ENCODE measurements around the gene NELFB. TPM values are rescaled to one million over a fixed set of nuclear protein-coding genes. Genes with fewer than 3 reads are reported as not detected.

The NELFB gene
- total and polyA plus RNA-seq, 9 of the 15 experiments (the other 6 are each of a cell fraction or from before 2014, with no cell fraction given), result 0.24 to 84.0 (median 29.7) TPM

DNA sequence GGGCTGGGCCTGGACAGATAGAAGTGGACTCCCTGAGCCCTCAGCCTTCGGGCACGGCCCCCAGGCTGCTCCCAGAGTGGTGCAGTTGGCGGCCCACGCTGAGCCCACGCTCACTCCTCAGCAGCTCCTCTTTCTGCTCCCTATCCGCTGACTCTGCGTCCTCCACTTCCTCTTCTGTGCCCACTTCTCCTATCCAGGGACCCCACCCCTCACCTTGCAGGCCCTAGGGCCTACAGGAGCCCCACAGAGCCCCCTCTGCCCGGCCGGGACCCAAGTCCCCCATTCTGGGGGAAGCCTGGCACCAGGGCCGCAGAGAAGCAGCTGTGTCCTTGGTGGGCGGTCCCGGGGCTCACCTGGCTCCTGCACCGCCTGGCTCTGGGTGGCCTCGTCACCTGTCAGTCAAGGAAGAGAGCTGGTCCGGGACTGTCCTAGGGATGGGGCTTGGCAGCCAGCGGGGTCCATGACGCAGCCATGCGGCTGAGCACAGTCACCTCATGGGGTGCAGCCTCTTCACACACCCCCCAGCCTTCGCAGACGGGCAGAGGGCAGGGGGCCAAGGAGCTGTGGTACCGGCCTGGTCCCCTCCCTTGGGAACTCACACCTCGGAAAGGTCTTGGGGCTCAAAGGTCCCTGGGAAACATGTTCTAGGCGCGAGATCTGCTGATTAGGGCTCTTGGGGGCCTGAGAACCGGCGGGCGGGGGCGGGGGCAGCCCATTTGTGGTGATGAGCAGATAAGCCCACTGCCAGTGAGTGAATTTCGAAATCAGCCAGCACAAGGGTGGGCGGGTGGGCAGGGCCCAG is 52.3 kb downstream of the NELFB start (continued):
- TF ChIP-seq, protein P1, sequence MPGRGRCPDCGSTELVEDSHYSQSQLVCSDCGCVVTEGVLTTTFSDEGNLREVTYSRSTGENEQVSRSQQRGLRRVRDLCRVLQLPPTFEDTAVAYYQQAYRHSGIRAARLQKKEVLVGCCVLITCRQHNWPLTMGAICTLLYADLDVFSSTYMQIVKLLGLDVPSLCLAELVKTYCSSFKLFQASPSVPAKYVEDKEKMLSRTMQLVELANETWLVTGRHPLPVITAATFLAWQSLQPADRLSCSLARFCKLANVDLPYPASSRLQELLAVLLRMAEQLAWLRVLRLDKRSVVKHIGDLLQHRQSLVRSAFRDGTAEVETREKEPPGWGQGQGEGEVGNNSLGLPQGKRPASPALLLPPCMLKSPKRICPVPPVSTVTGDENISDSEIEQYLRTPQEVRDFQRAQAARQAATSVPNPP (IDR thresholded peaks at IDR 0.05; ENCODE audit: borderline replicate concordance, insufficient read depth, insufficient read length), result no peak
- peak; percentile 87 for TF ChIP-seq SPI1 (IDR thresholded peaks at IDR 0.05; ENCODE audit: borderline replicate concordance, low read depth, low read length)
- TF ChIP-seq CREB1 (IDR thresholded peaks at IDR 0.05), result no peak
- TF ChIP-seq CREB1 (CRISPR knock-in tag; IDR thresholded peaks at IDR 0.05), result no peak
- peak; percentile 4 for TF ChIP-seq NFYB (IDR thresholded peaks at IDR 0.05; ENCODE audit: extremely low read depth, insufficient read length)
- TF ChIP-seq, protein P2, sequence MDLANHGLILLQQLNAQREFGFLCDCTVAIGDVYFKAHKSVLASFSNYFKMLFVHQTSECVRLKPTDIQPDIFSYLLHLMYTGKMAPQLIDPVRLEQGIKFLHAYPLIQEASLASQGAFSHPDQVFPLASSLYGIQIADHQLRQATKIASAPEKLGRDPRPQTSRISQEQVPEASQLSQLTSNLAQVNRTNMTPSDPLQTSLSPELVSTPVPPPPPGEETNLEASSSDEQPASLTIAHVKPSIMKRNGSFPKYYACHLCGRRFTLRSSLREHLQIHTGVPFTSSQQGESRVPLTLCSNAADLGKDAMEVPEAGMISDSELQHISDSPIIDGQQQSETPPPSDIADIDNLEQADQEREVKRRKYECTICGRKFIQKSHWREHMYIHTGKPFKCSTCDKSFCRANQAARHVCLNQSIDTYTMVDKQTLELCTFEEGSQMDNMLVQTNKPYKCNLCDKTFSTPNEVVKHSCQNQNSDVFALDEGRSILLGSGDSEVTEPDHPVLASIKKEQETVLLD (IDR thresholded peaks at IDR 0.05), result no peak
- TF ChIP-seq KAT7 (CRISPR knock-in tag; IDR thresholded peaks at IDR 0.05; ENCODE audit: borderline replicate concordance), result no peak
- TF ChIP-seq, protein P3, sequence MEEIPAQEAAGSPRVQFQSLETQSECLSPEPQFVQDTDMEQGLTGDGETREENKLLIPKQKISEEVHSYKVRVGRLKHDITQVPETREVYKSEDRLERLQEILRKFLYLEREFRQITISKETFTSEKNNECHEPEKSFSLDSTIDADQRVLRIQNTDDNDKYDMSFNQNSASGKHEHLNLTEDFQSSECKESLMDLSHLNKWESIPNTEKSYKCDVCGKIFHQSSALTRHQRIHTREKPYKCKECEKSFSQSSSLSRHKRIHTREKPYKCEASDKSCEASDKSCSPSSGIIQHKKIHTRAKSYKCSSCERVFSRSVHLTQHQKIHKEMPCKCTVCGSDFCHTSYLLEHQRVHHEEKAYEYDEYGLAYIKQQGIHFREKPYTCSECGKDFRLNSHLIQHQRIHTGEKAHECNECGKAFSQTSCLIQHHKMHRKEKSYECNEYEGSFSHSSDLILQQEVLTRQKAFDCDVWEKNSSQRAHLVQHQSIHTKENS (CRISPR knock-in tag; IDR thresholded peaks at IDR 0.05), result no peak
- 0 out of 2 replicates have a peak, but pooled peaks have one; percentile 37 for TF ChIP-seq EGR1 (conservative IDR thresholded peaks at IDR 0.05)
- TF ChIP-seq, protein P4, sequence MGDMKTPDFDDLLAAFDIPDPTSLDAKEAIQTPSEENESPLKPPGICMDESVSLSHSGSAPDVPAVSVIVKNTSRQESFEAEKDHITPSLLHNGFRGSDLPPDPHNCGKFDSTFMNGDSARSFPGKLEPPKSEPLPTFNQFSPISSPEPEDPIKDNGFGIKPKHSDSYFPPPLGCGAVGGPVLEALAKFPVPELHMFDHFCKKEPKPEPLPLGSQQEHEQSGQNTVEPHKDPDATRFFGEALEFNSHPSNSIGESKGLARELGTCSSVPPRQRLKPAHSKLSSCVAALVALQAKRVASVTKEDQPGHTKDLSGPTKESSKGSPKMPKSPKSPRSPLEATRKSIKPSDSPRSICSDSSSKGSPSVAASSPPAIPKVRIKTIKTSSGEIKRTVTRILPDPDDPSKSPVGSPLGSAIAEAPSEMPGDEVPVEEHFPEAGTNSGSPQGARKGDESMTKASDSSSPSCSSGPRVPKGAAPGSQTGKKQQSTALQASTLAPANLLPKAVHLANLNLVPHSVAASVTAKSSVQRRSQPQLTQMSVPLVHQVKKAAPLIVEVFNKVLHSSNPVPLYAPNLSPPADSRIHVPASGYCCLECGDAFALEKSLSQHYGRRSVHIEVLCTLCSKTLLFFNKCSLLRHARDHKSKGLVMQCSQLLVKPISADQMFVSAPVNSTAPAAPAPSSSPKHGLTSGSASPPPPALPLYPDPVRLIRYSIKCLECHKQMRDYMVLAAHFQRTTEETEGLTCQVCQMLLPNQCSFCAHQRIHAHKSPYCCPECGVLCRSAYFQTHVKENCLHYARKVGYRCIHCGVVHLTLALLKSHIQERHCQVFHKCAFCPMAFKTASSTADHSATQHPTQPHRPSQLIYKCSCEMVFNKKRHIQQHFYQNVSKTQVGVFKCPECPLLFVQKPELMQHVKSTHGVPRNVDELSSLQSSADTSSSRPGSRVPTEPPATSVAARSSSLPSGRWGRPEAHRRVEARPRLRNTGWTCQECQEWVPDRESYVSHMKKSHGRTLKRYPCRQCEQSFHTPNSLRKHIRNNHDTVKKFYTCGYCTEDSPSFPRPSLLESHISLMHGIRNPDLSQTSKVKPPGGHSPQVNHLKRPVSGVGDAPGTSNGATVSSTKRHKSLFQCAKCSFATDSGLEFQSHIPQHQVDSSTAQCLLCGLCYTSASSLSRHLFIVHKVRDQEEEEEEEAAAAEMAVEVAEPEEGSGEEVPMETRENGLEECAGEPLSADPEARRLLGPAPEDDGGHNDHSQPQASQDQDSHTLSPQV (IDR thresholded peaks at IDR 0.05), result no peak
- TF ChIP-seq MCM2 (IDR thresholded peaks at IDR 0.05; ENCODE audit: low read depth), result no peak
- TF ChIP-seq ARID2 (IDR thresholded peaks at IDR 0.05), result no peak
- TF ChIP-seq ZNF445 (CRISPR knock-in tag; IDR thresholded peaks at IDR 0.05; ENCODE audit: low read depth), result no peak
- TF ChIP-seq CHD1 (IDR thresholded peaks at IDR 0.05; ENCODE audit: low read length), result no peak
- TF ChIP-seq, protein P5, sequence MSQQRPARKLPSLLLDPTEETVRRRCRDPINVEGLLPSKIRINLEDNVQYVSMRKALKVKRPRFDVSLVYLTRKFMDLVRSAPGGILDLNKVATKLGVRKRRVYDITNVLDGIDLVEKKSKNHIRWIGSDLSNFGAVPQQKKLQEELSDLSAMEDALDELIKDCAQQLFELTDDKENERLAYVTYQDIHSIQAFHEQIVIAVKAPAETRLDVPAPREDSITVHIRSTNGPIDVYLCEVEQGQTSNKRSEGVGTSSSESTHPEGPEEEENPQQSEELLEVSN (IDR thresholded peaks at IDR 0.05; ENCODE audit: borderline replicate concordance in 1 of 2, extremely low read depth in 1 of 2, insufficient read depth in 1 of 2, insufficient read length in 1 of 2, low read depth in 1 of 2, low read length in 1 of 2, poor library complexity in 1 of 2, severe bottlenecking in 1 of 2), result peak in 1 of 2 experiments; percentile 27
- TF ChIP-seq RBM17 (IDR thresholded peaks at IDR 0.05; ENCODE audit: borderline replicate concordance, low read depth, low read length), result no peak
